Breast epithelium (tissue), 4 donors: ENCODE measurements around the gene RTN4RL1. TPM values are rescaled to one million over a fixed set of nuclear protein-coding genes. Genes with fewer than 3 reads are reported as not detected.

ENCODE experiments used
- DNase-seq, 2 donors: peaks; one replicate each; pipeline ENCODE4 v3.0.0-alpha.2; 2019; ENCODE audit warnings: low spot score in 2 of 2
- H3K27ac ChIP-seq, 2 donors: fragments of 200-600 bp; sonication (generic) in 1 of 2; one replicate each; pipeline ENCODE4 v1.5.1; 2016 to 2019; ENCODE audit warnings: mild to moderate bottlenecking in 1 of 2
- H3K27me3 ChIP-seq, 2 donors: fragments of 200-600 bp; sonication (generic) in 1 of 2; one replicate each; pipeline versions ENCODE4 v1.5.1 to v1.6.0; 2017 to 2019; ENCODE audit warnings: control low read depth in 1 of 2, mild to moderate bottlenecking in 1 of 2
- H3K36me3 ChIP-seq: fragments of 200-600 bp; one replicate; pipeline ENCODE4 v1.5.1; 2019
- H3K4me1 ChIP-seq, 2 donors: fragments of 200-600 bp; sonication (generic); one replicate each; pipeline ENCODE4 v1.5.1; 2016 to 2019; ENCODE audit warnings: control low read depth in 1 of 2
- H3K4me3 ChIP-seq, 3 donors: fragments of 200-600 bp; sonication (generic); 1 replicate in 2 of 3; 2 replicates in 1 of 3; pipeline ENCODE4 v1.5.1; 2016 to 2019; ENCODE audit warnings: mild to moderate bottlenecking in 3 of 3, moderate library complexity in 2 of 3
- H3K9me3 ChIP-seq, 2 donors: fragments of 200-600 bp; sonication (generic) in 1 of 2; one replicate each; pipeline ENCODE4 v1.5.1; 2016 to 2019; ENCODE audit warnings: control low read depth in 1 of 2
- CTCF ChIP-seq, 3 donors: fragments of 450-650 bp; IDR thresholded peaks; one replicate each; pipeline ENCODE4 v1.5.1; 2016 to 2017; ENCODE audit warnings: antibody characterized with exemption in 3 of 3, mild to moderate bottlenecking in 3 of 3, moderate library complexity in 3 of 3
- POLR2A ChIP-seq: fragments of 450-650 bp; IDR thresholded peaks from one replicate; pipeline ENCODE4 v1.6.1; 2016; ENCODE audit warnings: antibody characterized with exemption, mild to moderate bottlenecking, moderate library complexity
- POLR2AphosphoS5 ChIP-seq, 3 donors: sonication (generic); formaldehyde crosslinking; IDR thresholded peaks; one replicate each; pipeline ENCODE4 v1.6.1; 2017; ENCODE audit warnings: antibody characterized with exemption in 3 of 3
- intact Hi-C: fragments of 100-400 bp; cut with DNase I; formaldehyde crosslinking; loops from one replicate; pipeline ENCODE4 v1.15.1; 2023; ENCODE audit warnings: low total_unique reads
- total RNA-seq, 3 donors: library from RNA; depleted of rRNA; stranded (reverse); fragments of >200 nt; gene quantifications; one replicate each; pipeline ENCODE4 v1.1.0, GENCODE V29; 2016

RTN4RL1 gene
- total RNA-seq, 3 donors from 2014 or later: 3.8 to 19.6 (median 14.1) TPM

GRCh38 chr17:1942666-1943435, 82.3 kb downstream of the RTN4RL1 start:
- H3K27ac ChIP-seq: no peak overlapping the region
- TF ChIP-seq CTCF (IDR thresholded peaks at IDR 0.05): no peak
- no peaks in the 10 kb centered on the region for H3K9me3 ChIP-seq
- no peaks in the 10 kb centered on the region for H3K27me3 ChIP-seq
- intact Hi-C loops: no loop called here
- no peaks in the 10 kb centered on the region for H3K4me1 ChIP-seq
- no peak overlapping the region for H3K4me3 ChIP-seq
- DNase-seq: no peak
- H3K36me3 ChIP-seq: no peaks in the 10 kb centered on the region

GRCh38 chr17:1942066-1942365, 83.1 kb downstream of the RTN4RL1 start:
- no peak overlapping the region for H3K4me3 ChIP-seq
- TF ChIP-seq POLR2A (no peak), CTCF (IDR thresholded peaks at IDR 0.05) (no peak), POLR2AphosphoS5 (IDR thresholded peaks at IDR 0.05) (no peak)
- no peaks in the 10 kb centered on the region for H3K9me3 ChIP-seq
- no peaks in the 10 kb centered on the region for H3K27me3 ChIP-seq
- no peak for DNase-seq
- H3K36me3 ChIP-seq: no peaks in the 10 kb centered on the region
- no peaks in the 10 kb centered on the region for H3K4me1 ChIP-seq
- intact Hi-C loops: no loop called here
- no peak overlapping the region for H3K27ac ChIP-seq

- no peaks in the 10 kb centered on the region for H3K27me3 ChIP-seq
- TF ChIP-seq POLR2A: no peak
- no peaks in the 10 kb centered on the region for H3K9me3 ChIP-seq
- H3K36me3 ChIP-seq: no peaks in the 10 kb centered on the region
- no peak for DNase-seq
- no peak overlapping the region for H3K4me3 ChIP-seq
- no peaks in the 10 kb centered on the region for H3K4me1 ChIP-seq
- no peak overlapping the region for H3K27ac ChIP-seq
- intact Hi-C loops: no loop called here
Measured at GRCh38 chr17:1941272-1942065, 83.7 kb downstream of the RTN4RL1 start.

GRCh38 chr17:1940810-1941185, 84.3 kb downstream of the RTN4RL1 start:
- Histone ChIP-seq H3K27me3 (no peaks in the 10 kb centered on the region), H3K36me3 (no peaks in the 10 kb centered on the region), H3K9me3 (no peaks in the 10 kb centered on the region), H3K27ac (no peak overlapping the region), H3K4me1 (no peaks in the 10 kb centered on the region), H3K4me3 (no peak overlapping the region)
- intact Hi-C loops: no loop called here
- no peak for TF ChIP-seq POLR2AphosphoS5 (IDR thresholded peaks at IDR 0.05)
- TF ChIP-seq POLR2A: no peak
- TF ChIP-seq CTCF (IDR thresholded peaks at IDR 0.05): no peak
- DNase-seq: no peak

- Histone ChIP-seq H3K36me3 (no peaks in the 10 kb centered on the region), H3K4me3 (no peak overlapping the region), H3K27me3 (no peaks in the 10 kb centered on the region), H3K9me3 (no peaks in the 10 kb centered on the region), H3K27ac (no peak overlapping the region), H3K4me1 (no peaks in the 10 kb centered on the region)
- intact Hi-C loops: no loop called here
- no peak for DNase-seq
- TF ChIP-seq CTCF (IDR thresholded peaks at IDR 0.05) (no peak), POLR2A (no peak), POLR2AphosphoS5 (IDR thresholded peaks at IDR 0.05) (no peak)
Measured at GRCh38 chr17:1939981-1940809, 84.9 kb downstream of the RTN4RL1 start.
